Measurements from ENCODE around the gene RAMP2.
"Not testable (repeated sequence)": the region's sequence is repeated elsewhere in the genome, so short reads cannot be mapped to it uniquely, and the experiment has no call there.

RAMP2 gene

DNA sequence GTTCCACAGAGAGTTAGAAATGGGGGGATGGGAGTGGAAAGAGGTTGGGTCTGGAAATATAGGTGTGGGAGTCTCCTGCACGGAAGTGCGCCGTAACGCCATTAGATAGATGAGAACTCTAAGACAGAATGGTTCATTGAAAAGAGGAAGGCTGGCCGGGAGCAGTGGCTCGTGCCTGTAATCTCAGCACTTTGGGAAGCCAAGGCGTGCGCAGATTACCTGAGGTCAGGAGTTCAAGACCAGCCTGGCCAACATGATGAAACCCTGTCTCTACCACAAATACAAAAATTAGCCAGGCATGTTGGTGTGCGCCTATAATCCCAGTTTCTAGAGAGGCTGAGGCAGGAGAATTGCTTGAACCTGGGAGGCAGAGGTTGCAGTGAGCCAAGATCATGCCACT, 7.0 kb downstream of the RAMP2 start:
- not testable (repeated sequence) for DNase-seq (ENCODE audit: low read depth in 3 of 3, low spot score in 1 of 3)

DNA sequence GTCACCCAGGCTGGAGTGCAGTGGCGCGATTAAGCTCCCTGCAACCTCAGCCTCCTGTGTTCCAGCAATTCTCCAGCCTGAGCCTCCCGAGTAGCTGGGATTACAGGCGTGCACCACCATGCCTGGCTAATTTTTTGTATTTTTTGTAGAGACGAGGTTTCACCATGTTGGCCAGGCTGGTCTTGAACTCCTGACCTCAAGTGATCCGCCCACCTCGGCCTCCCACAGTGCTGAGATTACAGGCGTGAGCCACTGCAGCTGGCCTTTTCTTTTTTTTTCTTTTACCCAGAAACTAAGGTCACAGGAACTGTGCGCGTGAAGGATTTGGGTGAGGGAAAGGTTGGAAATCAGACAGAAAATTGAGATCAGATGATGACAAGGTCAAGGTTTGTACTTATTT, 8.9 kb downstream of the RAMP2 start:
- DNase-seq (ENCODE audit: low read depth in 3 of 3, low spot score in 1 of 3), result not testable (repeated sequence)

DNA sequence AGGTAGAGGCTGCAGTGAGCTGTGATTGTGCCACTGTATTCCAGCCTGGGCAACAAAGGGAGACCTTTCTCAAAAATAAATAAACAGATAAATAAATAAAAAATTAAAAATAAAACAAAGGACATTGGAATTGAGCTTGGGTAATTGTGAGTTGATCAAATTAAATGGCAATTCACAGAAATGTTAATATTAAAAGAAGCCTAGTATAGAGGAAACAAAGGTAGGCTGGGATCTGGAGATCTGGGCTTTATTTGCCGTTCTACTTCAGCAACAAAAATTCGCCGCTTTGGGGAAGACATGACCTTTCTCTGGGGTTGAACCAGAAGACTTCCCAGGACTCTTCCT, 11.9 kb downstream of the RAMP2 start:
- no peak for DNase-seq (ENCODE audit: low read depth in 3 of 3, low spot score in 1 of 3)

DNA sequence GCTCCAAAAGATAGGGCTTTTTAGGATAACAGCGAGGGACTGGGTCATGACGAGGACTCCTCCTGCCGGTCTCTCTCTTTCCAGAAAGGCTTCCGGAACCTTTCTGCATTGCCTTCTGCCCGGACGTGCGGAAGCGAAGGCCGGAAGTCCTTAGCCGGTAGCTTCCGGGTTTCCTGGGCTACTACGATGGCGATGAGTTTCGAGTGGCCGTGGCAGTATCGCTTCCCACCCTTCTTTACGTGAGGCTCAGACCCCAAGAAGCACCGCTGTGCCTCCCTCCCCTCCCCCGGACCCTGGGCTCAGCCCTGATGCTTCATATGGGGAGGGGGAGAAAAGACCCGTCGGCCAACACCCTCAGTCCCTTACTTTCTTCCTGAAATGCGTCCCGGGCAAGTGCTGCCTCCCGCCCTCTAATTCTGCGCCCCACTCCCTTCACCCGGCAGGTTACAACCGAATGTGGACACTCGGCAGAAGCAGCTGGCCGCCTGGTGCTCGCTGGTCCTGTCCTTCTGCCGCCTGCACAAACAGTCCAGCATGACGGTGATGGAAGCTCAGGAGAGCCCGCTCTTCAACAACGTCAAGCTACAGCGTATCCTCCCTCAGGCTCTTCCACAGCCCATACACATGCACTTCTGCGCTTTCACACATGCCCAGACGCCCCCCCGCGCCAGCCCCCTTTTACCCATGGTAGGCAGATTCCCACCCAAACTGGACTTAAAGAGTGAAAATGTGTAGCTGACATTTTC, 12.4 kb downstream of the RAMP2 start, which contains the start of gene VPS25:
TSS of gene VPS25 (plus strand) at position 160 of the 746 bp plus-strand sequence. CDS start at position 187, 27 bp downstream.
- DNase-seq (ENCODE audit: low read depth in 3 of 3, low spot score in 1 of 3), result peak; percentile 46 to 55 (median 46)

DNA sequence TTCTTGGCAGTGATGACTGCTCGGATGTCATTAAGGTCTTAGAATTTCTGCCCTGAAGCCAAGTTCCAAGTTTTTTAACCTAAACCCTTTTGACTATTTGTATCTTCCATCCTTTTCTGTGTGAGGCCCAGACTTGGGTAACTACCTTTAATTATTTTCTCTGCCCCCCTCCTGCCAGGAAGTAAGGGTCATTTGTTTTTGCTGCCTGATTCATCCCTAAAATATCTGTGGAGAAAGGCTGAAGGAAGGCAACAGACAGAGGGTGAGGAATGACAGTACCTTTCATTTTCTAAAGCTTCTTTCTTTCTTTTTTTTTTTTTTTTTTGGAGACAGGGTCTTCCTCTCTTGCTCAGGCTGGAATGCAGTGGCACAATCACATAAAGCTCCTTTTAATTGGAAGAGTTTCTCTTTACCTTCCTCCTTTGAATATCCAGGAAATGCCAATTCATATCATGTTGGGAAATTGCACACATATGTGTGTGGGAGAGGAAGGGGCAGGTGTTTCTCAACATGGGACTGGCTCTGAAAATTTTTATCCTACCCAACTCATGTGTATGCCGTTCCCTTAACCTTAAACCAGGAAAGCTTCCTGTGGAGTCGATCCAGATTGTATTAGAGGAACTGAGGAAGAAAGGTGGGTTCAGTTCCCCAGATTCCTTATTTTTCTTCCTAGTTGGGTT, 13.2 kb downstream of the RAMP2 start:
- DNase-seq (ENCODE audit: low read depth in 3 of 3, low spot score in 1 of 3), result no peak

DNA sequence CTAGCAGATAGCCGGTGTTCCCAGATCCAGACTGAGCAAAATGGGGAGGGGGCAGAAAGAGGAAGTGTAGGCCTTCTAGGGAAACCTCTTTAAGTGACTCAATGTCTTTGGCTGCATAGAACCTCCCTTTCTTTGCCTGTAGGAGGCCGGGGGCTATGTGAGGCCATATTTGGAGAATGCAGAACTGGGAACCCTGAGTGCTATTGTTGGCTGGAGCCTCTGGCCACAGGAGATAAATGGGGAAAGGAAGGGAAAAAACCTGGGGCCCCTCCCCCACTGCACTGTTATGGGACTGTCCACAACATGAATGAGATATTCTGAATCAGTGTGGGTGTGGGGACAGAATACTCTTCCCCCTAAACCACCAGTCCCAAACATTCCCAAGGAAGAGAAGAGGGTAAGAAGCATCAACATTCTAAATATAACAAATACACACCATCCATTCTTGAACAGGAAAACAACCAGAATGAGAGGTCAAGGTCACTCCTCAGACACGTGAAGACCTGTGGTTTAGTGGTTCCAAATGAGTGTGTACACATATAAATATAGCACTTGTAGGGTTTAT, 14.6 kb downstream of the RAMP2 start:
- no peak for DNase-seq (ENCODE audit: low read depth in 3 of 3, low spot score in 1 of 3)

DNA sequence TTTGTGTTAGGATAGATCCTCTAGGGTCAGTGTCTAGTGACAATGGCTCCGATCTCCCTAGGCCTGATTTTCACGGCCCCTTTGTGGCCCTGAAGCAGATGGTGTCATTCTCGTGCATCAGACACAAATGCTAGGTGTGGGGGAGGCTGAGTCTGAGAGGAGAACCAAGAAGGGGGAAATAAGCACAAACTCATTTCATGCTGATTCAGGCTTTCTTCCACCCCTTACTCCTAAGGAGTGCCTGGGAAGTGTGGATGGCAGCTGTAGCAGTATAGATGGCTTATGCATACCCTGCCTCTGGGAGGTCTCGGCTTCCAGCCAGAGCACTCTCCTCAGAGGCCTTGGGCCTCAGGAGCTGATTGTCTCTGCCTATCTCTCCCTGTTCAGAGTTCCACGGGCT, 17.5 kb downstream of the RAMP2 start:
- no peak for DNase-seq (ENCODE audit: low read depth in 3 of 3, low spot score in 1 of 3)

DNA sequence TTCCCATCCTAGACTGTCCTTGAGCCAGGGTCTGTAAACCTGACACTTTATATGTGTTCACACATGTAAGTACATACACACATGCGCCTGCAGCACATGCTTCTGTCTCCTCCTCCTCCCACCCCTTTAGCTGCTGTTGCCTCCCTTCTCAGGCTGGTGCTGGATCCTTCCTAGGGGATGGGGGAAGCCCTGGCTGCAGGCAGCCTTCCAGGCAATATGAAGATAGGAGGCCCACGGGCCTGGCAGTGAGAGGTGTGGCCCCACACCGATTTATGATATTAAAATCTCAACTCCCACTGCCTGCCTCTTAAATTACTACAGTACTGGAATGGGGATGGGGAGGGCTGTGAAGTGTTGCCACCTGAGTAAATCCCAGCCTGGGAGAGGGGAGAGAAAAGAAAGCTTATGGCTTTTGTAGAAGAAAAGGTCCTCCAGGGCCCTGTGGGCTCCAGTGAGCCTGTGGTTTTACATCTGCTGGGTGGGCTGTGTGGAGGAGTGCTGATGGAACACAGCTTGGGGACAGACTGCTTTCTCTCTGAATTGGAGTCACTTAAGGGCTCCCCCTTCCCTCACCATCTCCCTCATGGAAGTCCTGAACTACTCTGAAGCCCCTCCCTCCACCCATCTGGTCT, 18.4 kb downstream of the RAMP2 start:
- no peak for DNase-seq (ENCODE audit: low read depth in 3 of 3, low spot score in 1 of 3)

DNA sequence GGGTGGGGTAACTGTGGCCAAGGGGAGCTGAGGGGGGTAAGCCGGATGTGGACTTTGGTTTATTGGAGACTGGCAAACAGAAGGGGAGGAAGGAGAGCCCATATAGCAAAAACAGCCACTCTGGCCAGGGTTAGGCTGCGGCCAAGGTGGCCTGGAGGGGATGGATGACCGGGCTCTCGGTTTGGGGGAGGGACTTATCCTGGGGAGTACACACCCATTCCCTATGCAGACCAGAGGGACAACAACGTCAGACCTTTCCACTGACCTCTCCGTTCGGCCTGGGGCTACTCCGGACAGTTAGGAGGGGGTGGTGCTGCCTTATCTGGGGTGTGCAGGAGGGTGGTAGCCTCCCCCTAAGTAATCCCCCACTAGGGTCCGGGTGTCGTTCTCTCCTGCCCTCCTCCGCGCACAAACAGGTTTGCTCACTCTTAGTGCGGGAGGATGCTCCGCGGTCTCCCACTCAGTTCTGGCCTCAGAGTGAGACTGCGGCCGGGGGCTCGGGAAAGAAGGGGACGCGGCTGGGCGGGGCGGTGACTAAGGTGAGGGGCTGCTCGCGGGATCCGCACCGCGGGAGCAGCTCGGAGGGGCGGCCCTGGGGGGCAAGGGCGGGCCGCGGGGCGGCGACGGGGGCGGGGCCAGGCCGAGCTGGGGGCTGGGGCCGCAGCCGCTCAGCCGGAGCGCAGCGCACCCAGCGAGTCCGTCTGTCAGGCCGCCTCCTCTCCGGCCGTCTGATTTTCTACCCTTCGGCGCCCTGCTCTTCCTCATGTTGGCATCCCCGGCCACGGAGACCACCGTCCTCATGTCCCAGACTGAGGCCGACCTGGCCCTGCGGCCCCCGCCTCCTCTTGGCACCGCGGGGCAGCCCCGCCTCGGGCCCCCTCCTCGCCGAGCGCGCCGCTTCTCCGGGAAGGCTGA, 19.2 kb downstream of the RAMP2 start, which contains the start of gene WNK4:
TSS of gene WNK4 (plus strand) at position 675 of the 915 bp plus-strand sequence. CDS start at position 764, 89 bp downstream.
- no peak for DNase-seq (ENCODE audit: low read depth in 3 of 3, low spot score in 1 of 3)

DNA sequence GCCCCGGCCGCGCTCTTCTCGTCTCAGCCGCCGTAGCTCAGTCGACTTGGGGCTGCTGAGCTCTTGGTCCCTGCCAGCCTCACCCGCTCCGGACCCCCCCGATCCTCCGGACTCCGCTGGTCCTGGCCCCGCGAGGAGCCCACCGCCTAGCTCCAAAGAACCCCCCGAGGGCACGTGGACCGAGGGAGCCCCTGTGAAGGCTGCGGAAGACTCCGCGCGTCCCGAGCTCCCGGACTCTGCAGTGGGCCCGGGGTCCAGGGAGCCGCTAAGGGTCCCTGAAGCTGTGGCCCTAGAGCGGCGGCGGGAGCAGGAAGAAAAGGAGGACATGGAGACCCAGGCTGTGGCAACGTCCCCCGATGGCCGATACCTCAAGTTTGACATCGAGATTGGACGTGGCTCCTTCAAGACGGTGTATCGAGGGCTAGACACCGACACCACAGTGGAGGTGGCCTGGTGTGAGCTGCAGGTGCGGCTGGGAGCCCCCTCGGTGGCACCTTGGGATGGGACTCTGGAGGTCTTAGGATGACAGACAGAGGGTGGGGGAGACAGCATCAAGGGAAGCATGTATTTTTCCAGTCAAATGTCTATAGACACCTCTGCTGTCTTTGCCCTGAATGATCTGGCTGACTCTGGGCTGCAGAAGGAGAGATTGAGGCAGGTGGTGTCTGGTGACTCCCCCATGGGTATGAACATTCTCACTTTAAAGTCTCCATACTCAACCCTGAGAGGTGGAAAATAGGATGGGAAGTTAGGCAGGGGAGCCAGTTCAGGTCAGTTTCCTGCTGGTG, 20.0 kb downstream of the RAMP2 start:
- DNase-seq (ENCODE audit: low read depth in 3 of 3, low spot score in 1 of 3), result no peak

DNA sequence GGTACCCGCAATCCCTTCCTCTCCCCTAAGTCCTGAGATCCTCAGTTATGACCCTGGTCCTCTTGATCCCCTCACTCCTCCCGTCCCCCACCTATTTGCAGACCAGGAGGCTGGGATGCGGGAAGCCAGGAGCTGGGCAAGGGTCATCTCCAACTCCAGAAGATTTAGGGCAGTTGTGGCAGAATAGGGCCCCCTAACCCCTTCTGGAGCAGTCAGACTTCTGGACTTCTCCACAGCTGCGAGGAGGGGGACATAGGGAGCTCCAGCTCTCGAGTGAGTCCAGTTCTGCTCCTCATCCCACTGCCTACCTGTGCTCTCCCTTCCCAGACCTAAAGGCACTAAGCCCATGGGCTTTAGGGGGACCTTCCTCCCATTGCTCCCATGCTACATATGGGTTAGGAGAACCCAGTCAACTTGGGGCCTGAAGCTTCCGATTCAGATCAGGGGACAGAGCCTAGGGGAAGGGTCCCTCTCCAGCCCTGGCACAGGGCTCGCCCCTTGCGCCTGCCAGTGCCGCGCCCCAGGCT, 20.7 kb downstream of the RAMP2 start:
- no peak for DNase-seq (ENCODE audit: low read depth in 3 of 3, low spot score in 1 of 3)

DNA sequence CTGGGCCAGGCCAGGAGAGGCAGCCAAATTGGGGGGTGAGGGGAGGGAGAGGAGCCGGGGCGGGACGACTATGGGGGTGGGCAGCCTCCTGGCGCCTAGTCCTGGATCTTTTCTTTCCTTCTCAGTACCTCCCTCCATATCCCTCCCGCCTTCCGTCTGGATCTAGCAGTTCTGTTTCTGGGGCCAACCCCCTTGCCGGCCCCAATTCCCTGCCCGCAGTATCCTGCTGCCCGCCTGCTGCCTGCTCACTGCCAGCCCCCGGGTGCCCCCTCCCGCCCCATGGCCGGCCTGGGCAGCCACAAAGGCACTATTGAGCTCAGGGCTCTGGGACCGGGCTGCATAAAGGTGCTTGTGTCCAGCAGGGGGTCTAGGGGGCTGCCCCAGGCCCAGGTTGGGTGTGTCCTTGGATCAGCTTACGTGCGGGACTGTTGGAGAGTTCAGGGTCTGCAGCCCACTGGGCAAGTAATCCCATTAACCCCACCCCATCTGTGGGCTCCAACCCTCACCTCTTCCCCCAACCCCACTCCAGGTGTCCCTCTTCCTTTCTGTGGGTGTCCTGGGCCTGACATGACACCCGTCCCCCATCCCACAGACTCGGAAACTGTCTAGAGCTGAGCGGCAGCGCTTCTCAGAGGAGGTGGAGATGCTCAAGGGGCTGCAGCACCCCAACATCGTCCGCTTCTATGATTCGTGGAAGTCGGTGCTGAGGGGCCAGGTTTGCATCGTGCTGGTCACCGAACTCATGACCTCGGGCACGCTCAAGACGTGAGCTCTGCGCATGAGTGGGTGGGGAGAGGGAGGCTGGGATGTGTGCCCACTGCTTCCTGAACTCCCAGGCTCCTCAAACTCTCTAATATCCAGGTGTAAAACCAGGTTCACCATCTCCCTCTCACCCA, 21.4 kb downstream of the RAMP2 start:
- no peak for DNase-seq (ENCODE audit: low read depth in 3 of 3, low spot score in 1 of 3)

DNA sequence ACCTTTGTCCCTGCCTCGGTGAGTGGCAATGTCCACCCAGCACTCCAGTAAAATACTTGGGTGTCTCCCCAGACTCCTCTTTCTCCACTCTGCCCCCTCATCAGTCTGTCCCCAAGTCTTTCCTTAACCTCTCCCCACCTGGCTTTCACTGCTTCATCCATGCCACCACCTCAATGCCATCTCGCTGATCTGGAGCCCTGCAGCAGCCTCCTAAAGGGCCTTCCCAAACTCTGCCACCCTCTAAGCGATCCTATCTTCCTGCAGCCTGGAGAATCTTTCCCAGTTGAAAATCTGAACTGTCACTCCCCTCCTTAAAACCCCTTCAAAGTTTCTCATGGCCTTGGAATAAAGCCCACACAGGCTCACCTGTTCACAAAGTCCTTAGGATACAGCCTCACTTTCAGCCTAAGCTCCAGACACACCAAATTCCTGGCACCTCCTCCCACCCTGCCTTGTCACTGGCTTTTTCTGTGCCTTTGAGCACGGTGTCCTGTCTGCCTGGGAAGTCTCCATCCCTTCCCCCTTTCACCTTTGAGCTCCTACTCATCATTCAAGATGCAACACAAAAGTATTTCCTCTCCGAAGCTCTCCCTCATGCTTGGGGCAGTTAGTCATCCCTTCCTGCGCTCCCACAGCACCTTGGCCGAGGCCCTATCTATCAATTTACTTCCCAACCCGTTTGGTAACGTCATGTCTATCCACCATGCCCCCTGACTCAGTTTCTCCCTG, 22.2 kb downstream of the RAMP2 start:
- DNase-seq (ENCODE audit: low read depth in 3 of 3, low spot score in 1 of 3), result no peak

DNA sequence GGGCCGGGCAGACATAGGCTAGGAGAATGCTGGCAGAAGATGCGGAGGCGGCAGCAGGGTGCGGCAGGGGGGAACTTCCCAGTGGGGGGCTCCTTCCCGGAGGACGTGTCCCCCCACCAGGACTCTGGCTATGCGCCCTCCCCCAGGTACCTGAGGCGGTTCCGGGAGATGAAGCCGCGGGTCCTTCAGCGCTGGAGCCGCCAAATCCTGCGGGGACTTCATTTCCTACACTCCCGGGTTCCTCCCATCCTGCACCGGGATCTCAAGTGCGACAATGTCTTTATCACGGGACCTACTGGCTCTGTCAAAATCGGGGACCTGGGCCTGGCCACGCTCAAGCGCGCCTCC, 22.7 kb downstream of the RAMP2 start:
- no peak for DNase-seq (ENCODE audit: low read depth in 3 of 3, low spot score in 1 of 3)

DNA sequence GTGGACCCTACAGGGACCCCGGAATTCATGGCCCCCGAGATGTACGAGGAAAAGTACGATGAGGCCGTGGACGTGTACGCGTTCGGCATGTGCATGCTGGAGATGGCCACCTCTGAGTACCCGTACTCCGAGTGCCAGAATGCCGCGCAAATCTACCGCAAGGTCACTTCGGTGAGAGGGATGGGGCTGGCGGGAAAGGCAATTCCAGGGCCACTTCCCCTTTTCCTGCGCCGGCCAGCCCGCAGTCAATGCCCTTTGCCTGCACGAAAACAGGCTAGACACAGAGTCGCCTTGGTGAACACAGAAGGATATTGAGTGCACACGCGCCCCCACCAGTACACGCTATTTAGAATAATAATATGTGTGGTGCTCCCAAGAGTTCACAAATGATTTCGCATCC, 23.4 kb downstream of the RAMP2 start:
- DNase-seq (ENCODE audit: low read depth in 3 of 3, low spot score in 1 of 3), result no peak

DNA sequence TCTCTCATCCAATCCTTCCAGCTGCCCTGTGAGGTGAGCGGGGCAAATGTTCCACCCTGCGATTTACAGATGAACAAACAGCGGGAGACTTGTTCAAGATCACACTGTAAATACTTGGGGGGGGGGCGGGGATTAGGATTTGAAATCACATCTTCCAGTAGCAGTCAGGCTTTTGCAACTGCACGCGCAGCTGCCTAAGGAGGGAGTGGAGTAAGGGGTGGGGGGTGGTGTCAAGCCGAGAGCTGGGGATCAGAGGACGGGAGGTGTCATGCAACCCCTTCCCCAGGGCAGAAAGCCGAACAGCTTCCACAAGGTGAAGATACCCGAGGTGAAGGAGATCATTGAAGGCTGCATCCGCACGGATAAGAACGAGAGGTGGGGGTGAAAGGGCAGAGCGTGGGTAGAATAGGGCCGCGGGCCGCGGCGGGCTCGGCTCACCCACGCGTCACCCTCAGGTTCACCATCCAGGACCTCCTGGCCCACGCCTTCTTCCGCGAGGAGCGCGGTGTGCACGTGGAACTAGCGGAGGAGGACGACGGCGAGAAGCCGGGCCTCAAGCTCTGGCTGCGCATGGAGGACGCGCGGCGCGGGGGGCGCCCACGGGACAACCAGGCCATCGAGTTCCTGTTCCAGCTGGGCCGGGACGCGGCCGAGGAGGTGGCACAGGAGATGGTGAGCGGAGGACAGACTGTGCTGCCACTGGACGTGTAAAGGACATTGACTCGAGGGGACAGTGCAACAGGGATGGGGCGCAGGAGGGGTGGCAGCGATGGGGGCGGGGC, 24.0 kb downstream of the RAMP2 start:
- DNase-seq (ENCODE audit: low read depth in 3 of 3, low spot score in 1 of 3), result no peak

DNA sequence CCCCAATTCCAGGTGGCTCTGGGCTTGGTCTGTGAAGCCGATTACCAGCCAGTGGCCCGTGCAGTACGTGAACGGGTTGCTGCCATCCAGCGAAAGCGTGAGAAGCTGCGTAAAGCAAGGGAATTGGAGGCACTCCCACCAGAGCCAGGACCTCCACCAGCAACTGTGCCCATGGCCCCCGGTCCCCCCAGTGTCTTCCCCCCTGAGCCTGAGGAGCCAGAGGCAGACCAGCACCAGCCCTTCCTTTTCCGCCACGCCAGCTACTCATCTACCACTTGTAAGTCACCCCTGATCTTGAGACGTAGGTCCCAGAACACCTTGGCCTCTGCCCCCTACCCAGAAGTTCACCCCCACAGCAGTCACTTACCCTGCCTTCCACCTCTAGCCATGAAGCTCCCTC, 26.2 kb downstream of the RAMP2 start:
- DNase-seq (ENCODE audit: low read depth in 3 of 3, low spot score in 1 of 3), result no peak
